ENCODE data around the gene TOGARAM1. TPM values are rescaled to one million over a fixed set of nuclear protein-coding genes. Genes with fewer than 3 reads are reported as not detected.

Gene TOGARAM1
- total RNA-seq, 1 experiment from 2014 or later: 13.6 TPM

GRCh38 chr14:44962334-44963043 is 499 bp downstream of the TOGARAM1 start:
- DNase-seq (ENCODE audit: low read depth): peak; percentile 45

- no peak for DNase-seq (ENCODE audit: low read depth)
Observed at GRCh38 chr14:44963044-44963528, 1.1 kb downstream of the TOGARAM1 start.

GRCh38 chr14:44963775-44964380 is 1.9 kb downstream of the TOGARAM1 start:
- peak; percentile 14 for DNase-seq (ENCODE audit: low read depth)

- DNase-seq (ENCODE audit: low read depth): no peak
Observed at GRCh38 chr14:44966601-44967336, 4.8 kb downstream of the TOGARAM1 start.

GRCh38 chr14:44968714-44969113 is 6.7 kb downstream of the TOGARAM1 start:
- no peak for DNase-seq (ENCODE audit: low read depth)

- no peak for DNase-seq (ENCODE audit: low read depth)
Observed at GRCh38 chr14:44970907-44971306, 8.9 kb downstream of the TOGARAM1 start.

GRCh38 chr14:44971459-44971858 is 9.5 kb downstream of the TOGARAM1 start:
- no peak for DNase-seq (ENCODE audit: low read depth)

- DNase-seq (ENCODE audit: low read depth): no peak
Observed at GRCh38 chr14:44979273-44979672, 17.3 kb downstream of the TOGARAM1 start.

GRCh38 chr14:44979740-44980356 is 17.9 kb downstream of the TOGARAM1 start:
- DNase-seq (ENCODE audit: low read depth): no peak

- no peak for DNase-seq (ENCODE audit: low read depth)
Observed at GRCh38 chr14:44981198-44981597, 19.2 kb downstream of the TOGARAM1 start.

GRCh38 chr14:44982594-44982993 is 20.6 kb downstream of the TOGARAM1 start:
- DNase-seq (ENCODE audit: low read depth): no peak

GRCh38 chr14:44988694-44989093 is 26.7 kb downstream of the TOGARAM1 start:
- no peak for DNase-seq (ENCODE audit: low read depth)

- DNase-seq (ENCODE audit: low read depth): no peak
Observed at GRCh38 chr14:44989497-44990440, 27.8 kb downstream of the TOGARAM1 start.

GRCh38 chr14:44990533-44990932 is 28.5 kb downstream of the TOGARAM1 start:
- no peak for DNase-seq (ENCODE audit: low read depth)

GRCh38 chr14:44995196-44995595 is 33.2 kb downstream of the TOGARAM1 start:
- no peak for DNase-seq (ENCODE audit: low read depth)

- no peak for DNase-seq (ENCODE audit: low read depth)
Observed at GRCh38 chr14:44995770-44996294, 33.8 kb downstream of the TOGARAM1 start.

GRCh38 chr14:45003924-45004323 is 41.9 kb downstream of the TOGARAM1 start:
- no peak for DNase-seq (ENCODE audit: low read depth)

GRCh38 chr14:45015133-45015532 is 53.1 kb downstream of the TOGARAM1 start:
- DNase-seq (ENCODE audit: low read depth): no peak

- DNase-seq (ENCODE audit: low read depth): no peak
Observed at GRCh38 chr14:45028107-45028626, 66.2 kb downstream of the TOGARAM1 start.

- DNase-seq (ENCODE audit: low read depth): no peak
Observed at GRCh38 chr14:45034730-45035129, 72.7 kb downstream of the TOGARAM1 start.

- DNase-seq (ENCODE audit: low read depth): no peak
Observed at GRCh38 chr14:45038256-45038655, 76.3 kb downstream of the TOGARAM1 start.
